PC-9 (cell line): ENCODE measurements around the gene FAM227A. TPM values are rescaled to one million over a fixed set of nuclear protein-coding genes. Genes with fewer than 3 reads are reported as not detected.

Experiments
- BruUV-seq: library from RNA; stranded (reverse); fragments of 400-500 nt; replicated peaks from 2 replicates; lab custom pipeline; 2021; lab: Mats Ljungman, UMichigan
- CTCF ChIA-PET: fragments of 300-600 bp; sonication (Branson Sonifier 250); formaldehyde crosslinking; loops from one replicate; lab custom pipeline; 2022; ENCODE audit warnings: antibody characterized with exemption; lab: Charles Lee
- POLR2A ChIA-PET: fragments of 300-600 bp; sonication (Branson Sonifier 250); formaldehyde crosslinking; loops from one replicate; lab custom pipeline; 2022; ENCODE audit warnings: antibody characterized with exemption; ENCODE audit not compliant: unreplicated experiment; lab: Charles Lee
- DNase-seq, 2 experiments: peaks; one replicate each; pipeline versions ENCODE4 v3.0.0 to v3.0.0-alpha.2; 2015 to 2022; ENCODE audit warnings: mixed read lengths in 1 of 2
- H2AFZ ChIP-seq: fragments of 200-600 bp; sonication (generic); 2 replicates; pipeline ENCODE4 v1.8.1; 2017; ENCODE audit warnings: antibody characterized with exemption
- H3F3A ChIP-seq: fragments of 200-600 bp; sonication (generic); 2 replicates; pipeline ENCODE4 v1.8.1; 2017; ENCODE audit warnings: antibody characterized with exemption, mild to moderate bottlenecking, low read depth; ENCODE audit not compliant: insufficient read depth
- H3K27ac ChIP-seq: fragments of 200-600 bp; sonication (generic); 2 replicates; pipeline ENCODE4 v1.6.1; 2016; ENCODE audit warnings: mixed run types
- H3K27me3 ChIP-seq: fragments of 200-600 bp; sonication (generic); 2 replicates; pipeline ENCODE4 v1.6.1; 2016; ENCODE audit warnings: low read depth, mixed run types; ENCODE audit not compliant: insufficient read depth
- H3K36me3 ChIP-seq: fragments of 200-600 bp; sonication (generic); 2 replicates; pipeline ENCODE4 v1.6.1; 2016; ENCODE audit warnings: low read depth, mixed run types
- H3K4me1 ChIP-seq: fragments of 200-600 bp; sonication (generic); replicated peaks from 2 replicates; pipeline ENCODE4 v1.6.1; 2016; ENCODE audit warnings: mixed run types; ENCODE audit not compliant: insufficient read depth
- H3K4me2 ChIP-seq: fragments of 200-600 bp; sonication (generic); 2 replicates; pipeline ENCODE4 v1.6.1; 2017; ENCODE audit warnings: mixed run types
- H3K4me3 ChIP-seq: fragments of 200-600 bp; sonication (generic); 2 replicates; pipeline ENCODE4 v1.6.1; 2016; ENCODE audit warnings: mixed run types
- H3K79me2 ChIP-seq: fragments of 200-600 bp; sonication (generic); 2 replicates; pipeline ENCODE4 v1.6.1; 2017; ENCODE audit warnings: low read depth, mixed run types
- H3K9me2 ChIP-seq: fragments of 200-600 bp; sonication (generic); 2 replicates; pipeline ENCODE4 v1.8.1; 2017; ENCODE audit warnings: mild to moderate bottlenecking; ENCODE audit not compliant: insufficient read depth
- H3K9me3 ChIP-seq: fragments of 200-600 bp; sonication (generic); 2 replicates; pipeline ENCODE4 v1.8.1; 2016; ENCODE audit warnings: low read depth; ENCODE audit not compliant: insufficient read depth
- H4K20me1 ChIP-seq: fragments of 200-600 bp; sonication (generic); 2 replicates; pipeline ENCODE4 v1.8.1; 2017; ENCODE audit not compliant: insufficient read depth
- CTCF ChIP-seq: fragments of 200-600 bp; sonication (generic); conservative IDR thresholded peaks from 2 replicates; pipeline ENCODE4 v1.6.1; 2017; ENCODE audit warnings: mixed run types, antibody characterized with exemption, mild to moderate bottlenecking, moderate library complexity
- EZH2 ChIP-seq: fragments of 200-600 bp; sonication (generic); IDR thresholded peaks from 2 replicates; pipeline ENCODE4 v1.8.0; 2017; ENCODE audit warnings: antibody characterized with exemption, low read depth
- intact Hi-C: fragments of 100-400 bp; cut with micrococcal nuclease; formaldehyde crosslinking; loops from one replicate; pipeline ENCODE4 v1.10.0; 2022; ENCODE audit not compliant: unreplicated experiment
- total RNA-seq: library from RNA; stranded (reverse); gene quantifications from 2 replicates; pipeline ENCODE4 v1.2.3, GENCODE V29; 2021

FAM227A gene
- total RNA-seq, 1 experiment from 2014 or later: 9.8 TPM

GRCh38 chr22:38657045-38657909 is 1.1 kb upstream of the FAM227A start:
- H2AFZ ChIP-seq: peak overlapping the region; percentile 97
- H3K4me2 ChIP-seq: peak overlapping the region; percentile 84
- DNase-seq: peak; percentile 40 to 47
- H3F3A ChIP-seq: peaks cover 24% of the 10 kb centered on the region; the same call in 1 of the 2 replicates
- H3K9me2 ChIP-seq: no peaks in the 10 kb centered on the region
- POLR2A ChIA-PET: interaction anchor here (0.6 kb wide), 1 partner anchor 760 kb away, joined by 5 read pairs; no protein-coding TSS in a partner anchor
- H3K4me1 ChIP-seq: peaks cover 13% of the 10 kb centered on the region; the same call in 1 of the 2 replicates
- intact Hi-C loops: loop anchor here (10.0 kb wide), 1 partner anchor 152 kb away; the partner anchor contains the start of gene DDX17
- peaks cover 28% of the 10 kb centered on the region for H3K79me2 ChIP-seq
- H3K36me3 ChIP-seq: peaks cover 6% of the 10 kb centered on the region; the same call in 1 of the 2 replicates
- H3K9me3 ChIP-seq: no peaks in the 10 kb centered on the region
- H3K4me3 ChIP-seq: peak overlapping the region; percentile 80
- no peaks in the 10 kb centered on the region for H3K27me3 ChIP-seq
- TF ChIP-seq CTCF: no peak
- TF ChIP-seq EZH2: no peak
- CTCF ChIA-PET: interaction anchor here (0.6 kb wide), 2 partner anchors 363 to 1152 kb away, joined by 3 read pairs; no protein-coding TSS in a partner anchor
- BruUV-seq: no TSS peak
- H4K20me1 ChIP-seq: no peaks in the 10 kb centered on the region
- peak overlapping the region; percentile 49 for H3K27ac ChIP-seq

- Histone ChIP-seq H3K4me3 (peak overlapping the region; percentile 80), H3F3A (peaks cover 24% of the 10 kb centered on the region; the same call in 1 of the 2 replicates), H3K4me2 (peak overlapping the region; percentile 84), H2AFZ (peak overlapping the region; percentile 97), H3K4me1 (peaks cover 13% of the 10 kb centered on the region; the same call in 1 of the 2 replicates), H3K79me2 (peaks cover 24% of the 10 kb centered on the region), H3K9me2 (no peaks in the 10 kb centered on the region), H4K20me1 (no peaks in the 10 kb centered on the region), H3K36me3 (no peaks in the 10 kb centered on the region), H3K9me3 (no peaks in the 10 kb centered on the region), H3K27me3 (no peaks in the 10 kb centered on the region), H3K27ac (no peak overlapping the region; the same call in 1 of the 2 replicates)
- ChIA-PET CTCF (no interaction called here), POLR2A (no interaction called here)
- TF ChIP-seq EZH2: no peak
- no peak for TF ChIP-seq CTCF
- intact Hi-C loops: loop anchor here (10.0 kb wide), 1 partner anchor 151 kb away; the partner anchor contains the start of gene DDX17
- TSS peak; percentile 70 for BruUV-seq
- no peak for DNase-seq
These were observed 505 bp downstream of the FAM227A start for GRCh38 chr22:38655519-38656255.

- Histone ChIP-seq H4K20me1 (no peaks in the 10 kb centered on the region), H3K27me3 (no peaks in the 10 kb centered on the region), H3K9me3 (no peaks in the 10 kb centered on the region), H3K79me2 (peaks cover 24% of the 10 kb centered on the region), H3K9me2 (no peaks in the 10 kb centered on the region), H3K36me3 (no peaks in the 10 kb centered on the region), H3K4me1 (peaks cover 13% of the 10 kb centered on the region; the same call in 1 of the 2 replicates), H3F3A (peaks cover 27% of the 10 kb centered on the region; the same call in 1 of the 2 replicates), H3K4me3 (no peak overlapping the region), H3K4me2 (no peak overlapping the region), H2AFZ (no peak overlapping the region), H3K27ac (no peak overlapping the region)
- intact Hi-C loops: loop anchor here (10.0 kb wide), 1 partner anchor 149 kb away; the partner anchor contains the start of gene DDX17
- no TSS peak for BruUV-seq
- CTCF ChIA-PET: no interaction called here
- POLR2A ChIA-PET: no interaction called here
- DNase-seq: no peak
- TF ChIP-seq EZH2: no peak
- no peak for TF ChIP-seq CTCF
These were observed 2.5 kb downstream of the FAM227A start for GRCh38 chr22:38653741-38654140.
